Dedifferentiated amniotic fluid mesenchymal stem cell (primary cell): ENCODE data around the gene EXD1.

Experiments
- DNase-seq: peaks from one replicate; pipeline ENCODE4 v3.0.0-alpha.2; 2016; ENCODE audit errors: extremely low spot score

EXD1 gene

DNA sequence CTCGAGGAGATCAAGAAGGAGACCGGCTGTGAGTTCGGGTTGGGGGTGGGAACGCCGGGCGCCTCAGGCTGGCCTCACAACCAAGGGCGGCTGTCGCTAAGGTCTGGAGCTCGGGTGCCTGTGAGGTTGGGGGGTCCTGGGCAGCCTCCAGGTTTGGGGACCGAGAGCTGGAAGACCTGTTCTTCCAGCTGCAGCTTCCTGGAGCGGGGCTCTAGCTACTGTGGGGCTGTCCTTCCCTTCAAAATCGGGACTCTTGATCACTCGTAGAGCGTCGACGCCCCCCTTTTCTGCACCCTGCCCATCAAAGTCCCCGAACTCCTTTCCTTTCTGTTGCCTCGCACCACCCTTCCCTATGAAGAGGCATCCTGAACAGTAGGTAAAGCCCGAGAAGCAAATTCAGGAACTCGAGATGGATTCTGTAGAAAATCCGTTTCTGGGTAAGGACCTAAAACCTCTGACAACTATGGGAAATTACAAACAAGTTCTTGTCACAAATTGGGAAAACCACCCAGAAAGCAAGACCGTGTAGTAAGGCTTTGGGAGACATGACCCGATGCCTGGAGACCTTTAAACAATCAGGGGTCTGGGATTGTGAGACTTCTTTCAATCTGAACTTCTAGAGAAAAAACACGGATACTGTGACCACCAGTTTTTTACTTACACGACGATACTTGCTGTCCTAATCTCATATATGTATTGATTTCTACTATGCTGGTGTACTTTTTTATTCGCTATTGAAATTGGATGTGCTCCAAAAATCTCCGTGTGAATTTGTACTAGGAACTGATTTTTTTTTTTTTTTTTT lies 1.1 kb upstream of the EXD1 start:
- no peak for DNase-seq

DNA sequence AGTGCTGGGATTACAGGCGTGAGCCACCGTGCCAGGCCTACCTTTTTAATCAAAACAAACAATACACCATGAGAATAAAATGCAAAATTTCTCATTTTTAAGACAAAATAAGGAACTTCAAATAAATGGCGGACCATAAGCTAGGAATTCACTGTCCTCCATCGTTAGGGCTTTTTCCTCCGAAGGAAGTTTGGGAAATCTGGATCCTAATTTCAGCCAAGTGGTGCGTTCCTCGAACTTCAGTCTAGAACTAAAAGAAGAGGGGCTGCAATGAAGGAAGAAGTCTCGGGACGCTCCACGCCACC lies 260 bp downstream of the EXD1 start:
- no peak for DNase-seq

DNA sequence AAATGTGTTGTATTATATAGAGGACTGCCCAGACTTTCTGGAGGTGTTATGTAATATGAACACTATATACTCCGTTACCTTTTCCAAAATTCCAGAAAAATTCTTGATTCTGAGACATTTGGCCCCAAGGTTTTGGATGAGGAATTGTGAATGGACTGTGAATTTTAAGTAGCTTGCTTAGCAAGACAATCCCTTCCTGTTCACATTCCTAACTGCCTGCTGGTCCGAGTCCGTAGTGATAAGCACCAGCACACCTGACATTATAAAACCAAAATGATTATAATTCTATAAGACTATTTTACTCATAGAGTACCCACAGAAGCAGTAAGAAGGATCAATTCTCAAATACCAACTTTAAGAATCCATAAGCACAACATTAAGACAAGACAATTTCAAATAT lies 11.2 kb downstream of the EXD1 start:
- DNase-seq = no peak

DNA sequence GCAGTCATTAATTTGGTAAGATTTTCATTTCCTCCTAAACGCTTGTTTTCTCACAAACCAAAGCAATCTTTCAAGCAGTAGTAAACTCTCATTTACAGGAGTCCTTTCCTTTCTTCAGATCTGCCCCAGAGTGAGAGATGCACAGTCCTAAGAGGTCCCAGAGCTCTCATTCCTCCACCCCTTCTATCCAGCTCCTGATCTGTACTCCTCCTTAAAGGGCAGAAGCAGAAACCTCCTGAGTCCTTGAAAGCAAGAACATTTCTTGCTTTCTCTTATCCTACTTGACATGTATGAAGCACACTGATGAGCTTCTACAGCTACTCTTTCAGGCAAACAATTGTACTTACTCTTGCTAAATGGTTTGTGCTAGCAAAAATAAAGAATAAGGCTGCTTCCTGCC lies 11.7 kb downstream of the EXD1 start:
- no peak for DNase-seq

DNA sequence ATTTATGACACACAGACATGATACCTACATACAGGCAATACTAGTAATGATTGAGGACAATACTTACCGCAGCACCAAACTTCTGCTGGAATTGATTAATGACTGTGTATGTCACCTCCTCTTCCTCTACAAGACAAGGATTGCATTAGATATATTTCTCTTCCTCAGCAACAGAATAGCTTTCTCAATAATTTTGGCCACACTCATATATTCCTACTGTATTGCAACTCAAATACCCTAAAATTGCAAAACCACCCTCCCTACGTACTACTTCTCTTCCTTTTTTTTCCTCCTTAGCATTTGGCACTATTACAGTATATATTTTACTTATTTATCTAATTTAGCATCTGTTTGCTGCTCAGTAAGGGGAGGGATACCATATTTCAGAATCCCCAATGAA lies 14.8 kb downstream of the EXD1 start:
- no peak for DNase-seq

DNA sequence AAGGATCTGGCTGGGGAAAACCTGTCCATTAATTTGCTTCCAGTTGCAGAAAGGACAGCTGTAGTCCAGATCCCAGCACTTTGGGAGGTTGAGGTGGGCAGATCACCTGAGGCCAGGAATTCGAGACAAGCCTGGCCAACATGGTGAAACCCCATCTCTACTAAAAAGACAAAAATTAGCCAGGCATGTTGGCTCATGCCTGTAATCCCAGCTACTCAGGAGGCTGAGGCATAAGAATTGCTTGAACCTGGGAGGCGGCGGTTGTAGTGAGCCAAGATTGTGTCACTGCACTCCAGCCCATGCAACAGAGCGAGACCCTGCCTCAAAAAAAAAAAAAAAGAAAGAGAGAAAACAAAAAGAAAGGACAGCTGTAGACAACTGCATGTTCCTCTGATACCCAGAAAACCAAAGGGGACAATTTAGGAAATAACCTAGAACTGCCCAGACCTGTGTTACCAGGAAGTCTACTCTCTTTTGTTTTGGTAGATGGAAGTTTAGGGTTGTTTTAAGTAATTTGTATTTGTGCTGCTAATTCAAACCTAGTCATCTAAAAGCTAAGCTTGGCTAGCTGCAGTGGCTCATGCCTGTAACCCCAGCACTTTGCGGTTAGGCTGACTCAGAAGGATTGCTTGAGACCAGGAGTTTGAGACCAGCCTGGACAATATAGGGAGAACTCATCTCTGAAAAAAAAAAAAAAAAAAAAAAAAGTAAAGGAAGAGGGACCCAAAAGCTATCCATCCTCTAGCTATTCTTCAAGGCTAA lies 22.7 kb downstream of the EXD1 start:
- no peak for DNase-seq

DNA sequence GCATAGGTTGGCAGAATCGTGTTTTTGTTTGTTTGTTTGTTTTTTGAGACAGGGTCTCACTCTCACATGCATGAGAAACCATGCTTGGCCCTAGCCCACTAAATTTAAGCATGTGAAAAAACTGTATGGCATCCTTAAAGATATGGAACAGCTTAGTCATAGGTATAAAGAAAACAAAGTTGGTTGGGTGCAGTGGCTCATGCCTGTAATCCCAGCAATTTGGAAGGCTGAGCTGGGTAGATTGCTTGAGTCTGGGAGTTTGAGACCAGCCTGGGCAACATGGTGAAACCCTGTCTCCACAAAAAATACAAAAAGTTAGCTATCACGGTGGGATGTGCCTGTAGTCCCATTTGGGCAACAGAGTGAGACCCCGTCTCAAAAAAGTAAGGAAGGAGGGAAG lies 25.2 kb downstream of the EXD1 start:
- DNase-seq = no peak

DNA sequence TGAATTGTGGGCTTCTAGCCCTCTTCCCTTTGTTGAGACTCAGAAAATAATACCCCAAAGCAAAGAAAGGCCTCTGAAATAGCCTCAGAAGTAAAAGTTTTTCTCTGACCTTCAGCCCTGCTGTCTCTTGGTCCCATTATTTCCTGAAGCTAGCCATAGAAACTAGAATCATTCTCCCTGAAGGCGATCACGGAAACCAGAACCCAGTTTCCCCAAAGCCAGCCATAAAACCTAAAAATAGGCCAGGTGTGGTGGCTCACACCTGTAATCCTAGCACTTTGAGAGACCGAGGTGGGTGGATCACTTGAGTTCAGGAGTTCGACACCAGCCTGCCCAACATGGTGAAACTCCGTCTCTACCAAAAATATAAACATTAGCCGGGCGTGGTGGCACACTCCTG lies 27.2 kb downstream of the EXD1 start:
- no peak for DNase-seq

DNA sequence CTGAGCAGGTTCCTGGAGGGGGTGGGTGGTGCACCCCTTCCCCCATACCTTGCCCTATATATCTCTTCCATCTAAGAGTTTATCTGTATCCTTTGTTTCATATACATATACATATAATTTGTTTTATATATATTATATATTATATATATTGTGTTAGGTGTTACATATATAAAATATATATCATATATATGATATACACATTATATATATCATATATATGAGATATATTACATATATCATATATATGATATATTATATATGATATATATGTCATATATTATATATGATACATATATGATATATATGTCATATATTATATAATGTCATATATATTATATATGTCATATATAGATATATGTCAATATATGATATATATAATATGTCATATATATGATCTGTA lies 31.1 kb downstream of the EXD1 start:
- no peak for DNase-seq

DNA sequence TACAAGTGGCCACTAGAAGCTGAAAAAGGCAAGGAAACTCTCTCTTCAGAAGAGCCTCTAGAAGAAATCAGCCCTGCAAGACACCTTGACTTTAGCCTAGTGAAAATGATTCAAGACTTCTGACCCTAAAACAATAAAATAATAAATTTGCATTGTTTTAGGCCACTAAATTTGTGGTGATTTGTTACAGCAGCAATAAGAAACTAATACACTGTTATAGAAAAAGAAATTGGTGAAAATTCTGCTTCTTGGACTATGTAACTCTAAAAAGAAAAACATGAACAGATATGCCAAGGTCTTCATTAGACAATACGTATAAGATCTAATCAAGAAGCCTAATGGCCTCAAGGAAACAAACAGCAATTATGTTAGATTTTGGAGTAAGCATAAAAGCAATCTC lies 36.1 kb downstream of the EXD1 start:
- no peak for DNase-seq

DNA sequence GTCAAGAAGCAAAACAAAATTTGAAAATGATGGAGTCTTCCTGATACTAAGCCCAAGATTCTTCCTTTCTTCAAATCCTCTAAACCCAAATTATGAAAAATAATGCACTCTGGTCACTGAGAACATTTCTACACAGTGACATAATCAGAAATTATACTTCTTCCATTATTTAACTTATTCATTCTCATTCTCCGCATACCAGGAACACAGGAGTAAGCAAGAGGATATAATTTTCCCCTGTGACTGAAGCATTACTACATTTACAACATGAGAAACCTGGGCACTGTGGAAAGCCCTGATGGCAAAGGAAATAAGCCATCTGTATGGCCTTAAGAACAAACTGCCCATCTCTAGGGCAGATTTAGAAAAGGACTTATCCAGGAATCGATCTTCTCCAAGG lies 47.0 kb downstream of the EXD1 start:
- DNase-seq = peak; percentile 55

DNA sequence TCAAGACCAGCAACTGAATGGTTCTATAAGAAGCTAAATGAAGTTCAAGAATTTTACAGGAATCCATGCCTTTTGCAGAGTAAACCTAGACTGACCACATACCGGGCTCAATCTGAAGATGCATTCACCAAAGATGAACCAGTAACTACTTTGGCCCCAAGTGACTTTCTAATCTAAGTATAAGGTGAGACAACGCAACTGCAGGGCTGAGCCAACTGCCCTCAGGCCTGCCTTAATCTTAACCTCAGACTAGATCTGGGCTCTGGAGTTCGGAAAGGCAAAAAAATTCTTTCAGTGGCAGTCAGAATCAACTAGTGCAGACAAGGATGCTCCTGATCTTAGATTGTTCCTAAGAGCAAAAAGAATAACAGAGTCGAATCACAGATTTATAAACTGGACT lies 48.3 kb downstream of the EXD1 start:
- no peak for DNase-seq

DNA sequence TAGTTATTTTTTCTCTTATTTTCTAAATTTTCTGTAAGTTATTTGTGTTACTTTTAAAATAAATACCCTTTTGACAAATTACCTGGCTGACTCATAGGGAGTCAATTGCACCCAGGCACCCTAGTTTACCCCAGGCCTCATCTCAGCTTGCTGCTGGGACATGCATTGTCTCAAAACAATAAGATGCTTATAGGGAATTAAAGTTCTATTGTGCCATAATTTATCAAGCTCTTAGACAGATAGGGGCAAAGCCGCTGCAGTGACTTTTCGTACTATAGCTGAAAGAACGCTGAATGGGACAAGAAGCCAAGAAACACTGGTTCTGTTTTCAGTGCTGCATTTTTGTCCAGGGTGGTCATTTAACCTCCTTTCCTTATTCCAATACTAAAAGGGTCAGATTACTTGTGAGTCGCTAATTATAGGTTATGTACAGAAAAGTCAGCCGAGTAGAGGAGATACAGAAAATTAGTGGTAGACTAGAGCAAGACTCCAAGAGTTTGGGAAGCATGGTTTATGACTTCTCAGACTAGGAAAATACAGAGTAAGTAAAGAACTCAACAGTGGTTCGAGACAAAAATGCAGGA lies 50.3 kb downstream of the EXD1 start:
- DNase-seq = no peak

DNA sequence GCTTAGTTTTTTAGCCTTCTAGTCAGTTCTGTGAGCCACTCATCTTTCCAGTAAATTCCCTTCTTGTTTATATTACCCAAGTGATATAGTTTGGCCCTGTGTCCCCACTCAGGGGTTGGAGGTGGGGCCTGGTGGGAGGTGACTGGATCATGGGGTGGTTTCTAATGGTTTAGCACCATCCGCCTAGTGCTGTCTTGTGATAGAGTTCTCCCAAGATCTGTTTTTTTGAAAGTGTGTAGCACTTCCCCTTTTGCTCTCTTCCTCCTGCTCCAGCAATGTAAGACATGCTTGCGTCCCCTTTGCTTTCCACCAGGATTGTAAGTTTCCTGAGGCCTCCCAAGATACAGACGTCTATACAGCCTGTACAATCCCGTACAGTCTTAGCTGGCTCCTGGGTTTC lies 60.8 kb downstream of the EXD1 start:
- no peak for DNase-seq

DNA sequence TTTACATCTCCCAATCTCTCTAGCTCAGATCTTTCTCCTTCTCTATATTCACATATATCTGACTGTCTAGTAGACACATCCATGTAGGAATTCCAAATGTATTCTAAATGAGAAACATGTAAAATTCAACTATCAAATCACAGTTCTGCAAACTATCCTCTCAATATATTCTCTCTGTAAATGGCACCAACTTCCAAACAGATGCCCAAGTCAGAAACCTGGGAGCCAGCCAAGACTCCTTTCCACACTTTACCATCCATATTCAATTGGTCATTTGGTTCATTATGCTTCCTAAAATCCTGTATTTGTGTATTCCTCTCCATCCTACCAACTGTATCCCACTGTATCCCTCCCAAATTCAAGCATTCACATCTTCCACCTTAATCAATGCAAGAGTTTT lies 61.5 kb downstream of the EXD1 start:
- DNase-seq = no peak

DNA sequence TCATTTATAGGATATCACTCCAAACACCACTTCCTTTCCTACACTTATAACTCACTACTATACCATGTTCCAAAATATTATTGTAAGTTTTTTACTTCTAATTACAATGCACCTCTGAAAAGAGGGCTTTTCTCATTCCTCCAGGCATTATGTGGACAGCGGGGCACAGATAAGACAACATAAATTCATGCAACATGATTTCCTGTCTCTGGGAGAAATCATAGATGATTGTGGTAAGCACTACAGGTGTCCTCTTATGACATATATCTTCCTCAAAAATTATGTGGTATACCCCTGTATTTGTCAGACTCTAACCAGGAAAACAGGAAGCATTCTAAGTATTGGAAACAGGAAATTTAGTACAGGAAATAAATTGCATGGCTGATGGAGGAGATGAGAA lies 68.8 kb downstream of the EXD1 start:
- no peak for DNase-seq

DNA sequence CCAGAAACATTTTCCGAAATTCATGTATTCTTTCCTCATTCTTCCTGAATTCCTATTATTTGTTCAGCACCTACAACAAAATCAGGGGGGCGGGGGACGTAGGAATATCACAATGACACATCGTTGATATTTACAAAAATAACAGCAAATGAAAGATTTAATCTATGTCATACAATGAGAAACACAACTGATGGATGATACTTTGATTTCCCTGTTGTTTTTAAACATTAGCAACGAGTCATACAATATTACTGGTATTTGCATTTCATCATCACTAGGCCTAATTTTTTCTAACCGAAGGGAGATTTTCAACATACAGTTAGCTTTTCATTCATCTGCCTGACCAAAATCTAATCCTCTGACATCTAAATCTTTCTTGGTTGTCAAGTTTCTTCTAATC lies 69.2 kb downstream of the EXD1 start:
- DNase-seq = peak; percentile 26

DNA sequence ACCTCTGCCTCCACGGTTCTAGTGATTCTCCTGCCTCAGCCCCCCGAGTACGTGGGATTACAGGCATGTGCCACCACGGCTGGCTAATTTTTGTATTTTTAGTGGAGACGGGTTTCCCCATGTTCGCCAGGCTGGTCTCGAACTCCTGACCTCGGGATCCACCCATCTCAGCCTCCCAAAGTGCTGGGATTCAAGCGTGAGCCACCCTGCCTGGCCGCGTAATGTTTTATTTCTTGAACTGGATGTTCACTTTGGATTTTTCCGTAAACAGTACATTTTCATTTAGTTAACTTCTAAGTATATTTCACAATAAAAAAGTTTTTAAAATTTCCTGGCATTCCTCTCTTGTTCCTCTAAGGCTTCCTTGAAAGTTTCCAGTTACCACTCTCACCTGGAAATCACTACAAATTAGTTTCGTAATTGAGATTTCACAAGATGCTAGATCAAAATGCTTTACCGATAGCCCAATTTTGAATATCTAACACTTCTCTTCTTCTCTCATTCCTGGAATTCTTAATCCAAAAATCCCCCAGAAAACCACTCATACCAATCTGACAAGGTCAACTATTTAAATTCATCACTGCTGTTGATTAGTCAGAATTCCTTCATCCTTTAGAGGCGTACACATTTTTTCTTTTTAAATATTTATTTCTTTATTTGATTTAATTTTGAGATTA lies 69.8 kb downstream of the EXD1 start:
- no peak for DNase-seq

DNA sequence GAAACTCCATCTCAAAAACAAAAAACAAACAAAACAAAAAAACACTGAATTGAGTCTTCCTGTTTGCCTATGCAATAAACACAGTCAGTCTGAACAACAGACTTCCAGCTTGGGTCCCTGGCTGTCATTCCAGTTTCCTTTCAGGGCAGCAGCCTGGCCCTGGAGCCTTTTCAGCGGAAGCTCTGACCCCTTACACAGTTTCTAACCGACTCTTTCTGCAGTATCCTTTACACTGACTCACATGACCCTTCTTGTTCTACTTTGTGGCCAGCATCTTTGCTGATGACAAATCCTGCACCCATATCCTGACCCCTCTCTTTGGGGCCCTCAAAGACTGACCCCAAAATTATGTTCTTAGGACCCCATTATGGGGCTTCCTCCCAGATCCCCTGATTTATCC lies 76.1 kb downstream of the EXD1 start:
- DNase-seq = no peak

DNA sequence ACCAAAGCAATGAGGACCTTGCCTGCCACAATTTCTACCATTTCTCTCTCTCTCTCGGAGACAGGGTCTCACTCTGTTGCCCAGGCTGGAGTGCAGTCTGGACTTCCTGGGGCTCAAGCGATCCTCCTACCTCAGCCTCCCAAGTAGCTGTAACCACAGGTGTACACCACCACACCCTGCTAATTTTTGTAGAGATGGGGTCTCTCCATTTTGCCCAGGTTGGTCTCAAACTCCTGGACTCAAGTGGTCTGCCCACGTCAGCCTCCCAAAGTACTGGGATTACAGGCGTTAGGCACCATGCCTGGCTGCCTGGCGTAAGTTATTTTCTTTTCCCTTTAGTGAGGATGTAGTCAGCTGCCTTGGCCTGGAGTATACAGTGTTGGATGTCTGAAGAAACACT lies 76.8 kb downstream of the EXD1 start:
- no peak for DNase-seq

DNA sequence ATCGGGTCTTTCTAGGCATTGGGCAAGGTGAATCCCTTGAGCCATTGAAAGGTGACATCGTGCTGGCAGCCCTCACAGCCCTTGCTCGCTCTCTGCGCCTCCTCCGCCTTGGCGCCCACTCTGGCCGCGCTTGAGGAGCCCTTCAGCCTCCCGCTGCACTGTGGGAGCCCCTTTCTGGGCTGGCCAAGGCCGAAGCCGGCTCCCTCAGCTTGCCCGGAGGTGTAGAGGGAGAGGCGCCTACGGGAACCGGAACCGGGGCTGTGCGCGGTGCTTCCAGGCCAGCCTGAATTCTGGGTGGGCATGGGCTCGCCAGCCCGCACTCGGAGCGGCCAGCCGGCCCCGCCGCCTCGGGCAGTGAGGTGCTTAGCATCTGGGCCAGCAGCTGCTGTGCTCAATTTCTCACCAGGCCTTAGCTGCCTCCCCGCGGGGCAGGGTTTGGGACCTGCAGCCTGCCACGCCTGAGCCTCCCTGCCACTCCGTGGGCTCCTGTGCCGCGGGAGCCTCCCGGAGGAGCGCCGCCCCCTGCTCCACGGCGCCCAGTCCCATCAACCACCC lies 79.0 kb downstream of the EXD1 start:
- no peak for DNase-seq

DNA sequence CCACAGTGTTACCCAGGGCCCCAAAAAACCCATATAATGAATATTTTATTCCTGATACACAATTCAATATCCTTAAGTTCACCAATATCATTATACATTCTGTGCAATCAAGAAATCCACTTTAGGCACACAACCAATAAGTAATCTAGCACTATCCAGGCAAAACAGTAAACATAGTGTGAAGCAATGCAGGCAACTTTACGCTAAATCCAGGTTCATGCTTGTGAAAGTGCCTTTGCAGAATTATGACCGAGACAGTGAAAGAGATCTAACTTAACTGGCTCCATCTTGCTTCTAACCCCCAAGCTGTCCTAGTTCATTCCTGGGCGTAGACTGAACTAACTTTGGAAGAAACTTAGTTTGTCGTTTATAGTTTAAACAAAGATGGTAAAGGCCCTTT lies 80.3 kb downstream of the EXD1 start:
- no peak for DNase-seq

DNA sequence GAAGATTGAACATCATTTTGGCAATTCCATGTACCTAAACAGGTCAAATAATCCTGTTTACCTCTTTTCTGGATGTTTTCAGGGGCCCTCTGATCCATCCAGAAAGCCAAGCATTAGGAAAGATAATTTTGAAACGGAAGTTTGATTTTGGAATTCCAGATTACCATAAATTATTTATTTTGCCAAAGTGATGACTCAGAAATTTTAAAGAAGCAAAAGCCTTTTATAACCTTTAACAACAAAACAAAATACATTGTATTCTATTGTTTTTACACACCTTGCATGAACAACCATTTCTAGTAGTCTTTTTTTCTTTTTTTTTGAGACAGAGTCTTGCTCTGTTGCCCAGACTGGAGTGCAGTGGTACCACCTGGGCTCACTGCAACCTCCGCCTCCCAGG lies 82.5 kb downstream of the EXD1 start:
- no peak for DNase-seq
